Neural cell (in vitro differentiated cells): ENCODE results near the gene CAND1.

Experiments used
- EP300 ChIP-seq: fragments of 450-650 bp; conservative IDR thresholded peaks from 2 replicates; pipeline ENCODE4 v1.6.1; 2014; ENCODE audit warnings: antibody characterized with exemption, mild to moderate bottlenecking, moderate library complexity; ENCODE audit not compliant: poor library complexity, severe bottlenecking
- EZH2 ChIP-seq: fragments of 200-600, 300-800 bp; shearing (Covaris generic), sonication (generic); IDR thresholded peaks from 2 replicates; pipeline ENCODE4 v1.6.1; 2014; ENCODE audit warnings: antibody characterized with exemption, low read length, borderline replicate concordance, mild to moderate bottlenecking; ENCODE audit not compliant: insufficient read depth, poor library complexity, severe bottlenecking
- MXI1 ChIP-seq: fragments of 450-650 bp; conservative IDR thresholded peaks from 2 replicates; pipeline ENCODE4 v1.6.1; 2014; ENCODE audit warnings: antibody characterized with exemption, mild to moderate bottlenecking; ENCODE audit not compliant: poor library complexity, severe bottlenecking
- POLR2AphosphoS5 ChIP-seq: IDR thresholded peaks from 2 replicates; pipeline ENCODE4 v1.6.1; 2012
- RAD21 ChIP-seq: fragments of 450-650 bp; conservative IDR thresholded peaks from 2 replicates; pipeline ENCODE4 v1.6.1; 2014; ENCODE audit warnings: antibody characterized with exemption, mild to moderate bottlenecking, moderate library complexity
- SMC3 ChIP-seq: fragments of 450-650 bp; conservative IDR thresholded peaks from 2 replicates; pipeline ENCODE4 v1.6.1; 2014; ENCODE audit warnings: antibody characterized with exemption, mild to moderate bottlenecking, moderate library complexity; ENCODE audit not compliant: poor library complexity
- TF ChIP-seq, protein P1 (sequence below): fragments of 450-650 bp; IDR thresholded peaks from 2 replicates; pipeline ENCODE4 v1.5.1; 2014; ENCODE audit warnings: antibody characterized with exemption, mild to moderate bottlenecking, moderate library complexity; ENCODE audit not compliant: poor library complexity, severe bottlenecking

GRCh38 chr12:67302162-67302561 lies 33.0 kb downstream of the CAND1 start:
- TF ChIP-seq EP300 (no peak), POLR2AphosphoS5 (no peak), RAD21 (no peak), MXI1 (no peak), EZH2 (no peak), SMC3 (no peak)
- TF ChIP-seq, protein P1, sequence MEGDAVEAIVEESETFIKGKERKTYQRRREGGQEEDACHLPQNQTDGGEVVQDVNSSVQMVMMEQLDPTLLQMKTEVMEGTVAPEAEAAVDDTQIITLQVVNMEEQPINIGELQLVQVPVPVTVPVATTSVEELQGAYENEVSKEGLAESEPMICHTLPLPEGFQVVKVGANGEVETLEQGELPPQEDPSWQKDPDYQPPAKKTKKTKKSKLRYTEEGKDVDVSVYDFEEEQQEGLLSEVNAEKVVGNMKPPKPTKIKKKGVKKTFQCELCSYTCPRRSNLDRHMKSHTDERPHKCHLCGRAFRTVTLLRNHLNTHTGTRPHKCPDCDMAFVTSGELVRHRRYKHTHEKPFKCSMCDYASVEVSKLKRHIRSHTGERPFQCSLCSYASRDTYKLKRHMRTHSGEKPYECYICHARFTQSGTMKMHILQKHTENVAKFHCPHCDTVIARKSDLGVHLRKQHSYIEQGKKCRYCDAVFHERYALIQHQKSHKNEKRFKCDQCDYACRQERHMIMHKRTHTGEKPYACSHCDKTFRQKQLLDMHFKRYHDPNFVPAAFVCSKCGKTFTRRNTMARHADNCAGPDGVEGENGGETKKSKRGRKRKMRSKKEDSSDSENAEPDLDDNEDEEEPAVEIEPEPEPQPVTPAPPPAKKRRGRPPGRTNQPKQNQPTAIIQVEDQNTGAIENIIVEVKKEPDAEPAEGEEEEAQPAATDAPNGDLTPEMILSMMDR = no peak
